HG02885 (cell line): ENCODE measurements around the gene MLXIP.
A peak's percentile ranks its signal among the peaks of the same experiment; 100 is the strongest.

Experiments used
- ATAC-seq: cut with Tn5 transposase; IDR thresholded peaks from one replicate; pipeline ENCODE4 v1.9.1; 2021; ENCODE audit warnings: mild to moderate bottlenecking; ENCODE audit not compliant: unreplicated experiment, poor library complexity

MLXIP gene

GRCh38 chr12:122076743-122077495 is 1.6 kb upstream of the MLXIP start:
- no peak for ATAC-seq

GRCh38 chr12:122079033-122079531 is 526 bp downstream of the MLXIP start:
- ATAC-seq = no peak

- no peak for ATAC-seq
Observed at GRCh38 chr12:122079532-122080081, 1.1 kb downstream of the MLXIP start.

- no peak for ATAC-seq
Observed at GRCh38 chr12:122080149-122081082, 1.9 kb downstream of the MLXIP start.

GRCh38 chr12:122081083-122081696 is 2.6 kb downstream of the MLXIP start:
- ATAC-seq = no peak

- peak; percentile 25 for ATAC-seq
Observed at GRCh38 chr12:122081697-122082221, 3.2 kb downstream of the MLXIP start.

- ATAC-seq = no peak
Observed at GRCh38 chr12:122082621-122083356, 4.2 kb downstream of the MLXIP start.

- no peak for ATAC-seq
Observed at GRCh38 chr12:122084857-122085405, 6.4 kb downstream of the MLXIP start.

GRCh38 chr12:122085591-122085990 is 7.0 kb downstream of the MLXIP start:
- no peak for ATAC-seq

- no peak for ATAC-seq
Observed at GRCh38 chr12:122086116-122086515, 7.6 kb downstream of the MLXIP start.

GRCh38 chr12:122086641-122087285 is 8.2 kb downstream of the MLXIP start:
- no peak for ATAC-seq

GRCh38 chr12:122087431-122088178 is 9.0 kb downstream of the MLXIP start:
- ATAC-seq = no peak

- no peak for ATAC-seq
Observed at GRCh38 chr12:122088179-122088810, 9.7 kb downstream of the MLXIP start.

- ATAC-seq = no peak
Observed at GRCh38 chr12:122089077-122089476, 10.5 kb downstream of the MLXIP start.

GRCh38 chr12:122090759-122091515 is 12.4 kb downstream of the MLXIP start:
- ATAC-seq = no peak

- ATAC-seq = no peak
Observed at GRCh38 chr12:122093098-122093883, 14.7 kb downstream of the MLXIP start.
